ENCODE results near the gene KCNH3.

Gene KCNH3

GRCh38 chr12:49563951-49564685, 25.3 kb downstream of the KCNH3 start:
- no peak for DNase-seq

GRCh38 chr12:49564686-49565405, 26.0 kb downstream of the KCNH3 start:
- DNase-seq: no peak

DNA sequence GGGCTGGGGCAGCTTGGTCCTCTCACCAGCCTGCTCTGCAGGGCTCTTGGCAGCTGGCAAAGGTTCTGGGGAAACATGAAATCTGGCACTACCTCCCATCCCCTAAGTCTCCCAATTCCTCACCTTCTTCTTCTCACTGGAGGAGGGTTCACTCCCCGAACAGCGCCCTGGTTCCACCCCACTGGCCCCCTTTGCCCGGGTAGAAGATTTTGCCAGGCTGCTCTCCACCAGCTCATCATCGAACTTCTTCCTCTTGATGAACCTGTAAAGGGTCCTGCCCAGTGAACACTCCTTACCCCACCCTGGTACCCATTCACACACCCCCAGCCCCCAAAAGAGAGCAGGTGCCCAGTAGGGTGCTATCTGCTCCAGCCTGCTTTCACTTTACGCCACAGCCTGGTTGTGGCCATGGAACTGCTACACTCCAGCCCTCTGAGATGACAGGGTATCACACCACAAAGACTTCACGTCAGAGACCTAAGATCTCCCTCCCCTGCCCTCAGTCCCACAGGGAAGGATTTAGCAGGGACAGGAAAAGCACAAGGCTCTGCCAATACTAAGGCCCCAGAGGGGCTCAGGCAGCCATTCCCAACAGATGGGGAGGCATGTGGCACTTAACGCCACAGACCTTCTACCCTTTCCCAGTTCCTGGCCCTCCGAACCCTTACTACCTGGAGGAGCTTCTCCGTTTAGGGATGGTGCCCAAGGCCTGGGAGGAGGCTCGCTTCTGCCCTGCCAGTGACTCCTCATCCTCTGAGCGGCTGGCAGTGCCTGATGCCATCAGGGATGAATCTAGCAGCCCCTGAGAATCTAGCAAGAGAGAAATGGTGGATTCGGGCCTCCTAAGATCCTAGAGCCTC, 26.8 kb downstream of the KCNH3 start:
- DNase-seq: no peak

DNA sequence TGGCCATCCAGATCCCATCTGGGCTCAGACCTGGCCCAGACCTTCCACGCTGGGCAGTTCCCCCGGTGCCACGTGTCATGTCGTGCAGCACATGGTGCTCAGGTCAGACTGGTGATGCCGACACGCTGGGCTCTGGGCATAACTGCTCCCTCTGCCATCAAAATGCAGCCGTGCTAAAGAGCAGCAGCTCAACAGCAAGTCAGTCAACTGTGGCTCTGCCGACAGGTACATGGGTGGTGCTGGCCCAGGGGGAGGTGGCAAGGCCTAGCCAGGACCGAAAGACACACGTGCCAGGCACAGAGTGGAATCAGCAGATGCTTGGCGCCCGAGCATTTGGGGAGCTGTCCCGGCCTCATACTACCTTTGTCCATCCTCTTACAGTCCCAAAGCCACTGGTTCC, 27.5 kb downstream of the KCNH3 start:
- DNase-seq: no peak

GRCh38 chr12:49567302-49567610, 28.4 kb downstream of the KCNH3 start:
- DNase-seq: no peak

- peak; percentile 84 for DNase-seq
These were observed 29.0 kb downstream of the KCNH3 start, which contains the start of gene MCRS1 for GRCh38 chr12:49567611-49568441. Gene MCRS1, minus strand, starts transcription at chr12:49568142. Its CDS starts 1,411 bp downstream, at chr12:49566731.

DNA sequence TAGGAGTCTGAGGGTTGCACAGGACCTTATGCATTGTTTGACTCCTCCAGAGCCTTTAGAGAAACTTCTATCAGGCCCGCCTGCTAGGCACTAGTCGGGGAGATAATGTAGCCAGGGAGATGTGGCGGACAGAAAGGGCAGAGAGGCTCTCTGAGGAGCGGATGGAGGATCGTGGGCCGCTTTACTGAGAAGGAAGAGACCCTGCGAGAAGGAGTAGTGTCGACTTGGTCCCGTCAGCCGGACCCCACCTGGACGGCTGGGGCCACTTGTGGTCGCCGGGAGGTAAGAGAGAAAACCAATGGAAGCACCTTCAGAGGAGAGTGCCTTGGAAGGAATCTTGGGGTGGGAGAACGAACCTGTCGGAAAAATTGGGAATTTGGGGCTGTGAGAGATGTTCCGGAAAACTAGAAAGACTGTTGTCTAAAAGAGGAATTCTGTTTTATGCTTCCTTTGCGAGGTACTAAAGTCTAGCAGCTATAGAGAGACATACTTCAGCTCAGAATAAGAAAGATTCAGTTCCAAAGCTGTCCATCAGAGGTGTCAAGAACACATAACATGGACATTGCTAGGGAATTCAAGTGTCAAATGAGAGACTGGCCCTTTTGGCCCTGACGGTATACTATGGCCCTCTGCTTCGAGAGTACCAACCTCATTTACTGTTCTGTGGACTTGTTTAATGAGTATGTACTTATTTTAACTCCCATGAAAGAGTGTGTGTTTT, 29.8 kb downstream of the KCNH3 start:
- DNase-seq: no peak

- no peak for DNase-seq
These were observed 38.9 kb downstream of the KCNH3 start for GRCh38 chr12:49577589-49578315.

GRCh38 chr12:49578471-49579112, 39.8 kb downstream of the KCNH3 start:
- DNase-seq: no peak

GRCh38 chr12:49580572-49581535, 42.0 kb downstream of the KCNH3 start:
- DNase-seq: peak; percentile 47

DNA sequence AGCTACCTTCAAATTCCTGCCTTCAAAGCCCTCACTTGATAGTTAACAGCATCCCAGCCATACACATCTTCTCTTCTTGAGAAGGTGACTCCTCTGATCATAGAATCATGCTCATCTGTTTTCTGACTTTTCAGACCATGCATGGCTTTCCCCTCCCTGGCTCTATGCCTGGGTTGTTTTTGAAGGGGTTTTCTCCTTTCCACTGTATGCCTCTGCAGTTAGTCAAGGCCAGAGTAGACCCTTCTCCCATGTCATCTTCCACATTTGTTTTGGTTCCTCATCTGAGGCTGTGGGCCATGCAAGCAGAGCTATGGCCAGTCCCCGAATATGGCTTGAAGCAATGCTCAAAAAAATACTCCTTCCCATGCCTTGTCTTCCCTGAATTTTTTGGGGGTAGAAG, 43.4 kb downstream of the KCNH3 start:
- no peak for DNase-seq

DNA sequence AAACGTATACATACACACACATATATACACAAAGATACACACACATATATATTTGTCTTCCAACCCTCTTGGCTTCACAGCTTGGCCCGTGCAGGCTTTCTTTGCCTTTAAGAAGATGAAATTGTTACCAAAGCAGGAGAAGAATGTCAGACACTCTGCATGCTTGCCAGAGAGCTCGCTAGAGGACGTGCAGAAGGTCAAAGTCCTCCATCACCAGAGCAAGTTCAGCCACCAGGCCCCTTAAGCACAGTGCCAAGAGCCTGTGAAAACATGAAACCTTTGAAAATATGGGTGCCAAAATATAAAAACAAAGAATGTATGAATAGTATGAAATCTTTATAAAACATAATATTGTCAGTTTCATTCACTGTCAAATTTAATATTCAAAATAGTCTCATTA, 44.0 kb downstream of the KCNH3 start:
- no peak for DNase-seq

DNA sequence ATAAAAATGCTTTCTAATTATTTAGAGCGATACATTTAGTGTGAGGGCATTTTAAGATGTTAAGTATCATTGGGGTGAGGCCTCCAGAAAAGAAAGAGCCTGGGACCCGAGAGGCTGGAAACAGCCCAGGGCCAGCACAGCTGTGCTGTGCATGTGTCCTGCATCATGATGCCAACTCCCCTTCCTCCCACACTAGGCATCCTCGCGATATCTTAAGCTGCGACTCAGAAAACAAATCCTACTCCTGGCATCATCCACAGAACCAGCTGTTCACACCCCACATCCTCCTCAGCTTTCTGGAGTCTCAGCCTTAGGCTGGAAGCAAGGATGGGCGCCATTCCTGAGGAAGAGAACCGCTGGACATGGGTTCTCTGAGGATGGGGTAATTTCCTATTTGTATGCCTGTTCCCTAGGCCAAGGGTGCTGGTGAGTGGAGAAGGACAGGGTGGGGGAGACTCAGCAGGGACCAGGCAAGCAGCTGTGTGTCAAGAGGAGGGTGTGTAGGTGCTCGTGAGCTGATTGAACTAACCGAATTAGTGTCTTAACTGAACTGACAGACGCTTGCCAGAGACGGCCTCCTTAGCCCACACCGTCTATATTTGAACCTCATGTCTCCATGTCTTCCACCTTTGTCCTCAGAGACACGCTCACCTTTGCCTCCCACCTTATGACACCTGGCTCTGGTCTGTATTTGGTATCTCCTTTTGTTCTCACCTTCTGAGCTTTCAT, 44.7 kb downstream of the KCNH3 start:
- DNase-seq: no peak

- no peak for DNase-seq
These were observed 45.8 kb downstream of the KCNH3 start for GRCh38 chr12:49584591-49584990.

DNA sequence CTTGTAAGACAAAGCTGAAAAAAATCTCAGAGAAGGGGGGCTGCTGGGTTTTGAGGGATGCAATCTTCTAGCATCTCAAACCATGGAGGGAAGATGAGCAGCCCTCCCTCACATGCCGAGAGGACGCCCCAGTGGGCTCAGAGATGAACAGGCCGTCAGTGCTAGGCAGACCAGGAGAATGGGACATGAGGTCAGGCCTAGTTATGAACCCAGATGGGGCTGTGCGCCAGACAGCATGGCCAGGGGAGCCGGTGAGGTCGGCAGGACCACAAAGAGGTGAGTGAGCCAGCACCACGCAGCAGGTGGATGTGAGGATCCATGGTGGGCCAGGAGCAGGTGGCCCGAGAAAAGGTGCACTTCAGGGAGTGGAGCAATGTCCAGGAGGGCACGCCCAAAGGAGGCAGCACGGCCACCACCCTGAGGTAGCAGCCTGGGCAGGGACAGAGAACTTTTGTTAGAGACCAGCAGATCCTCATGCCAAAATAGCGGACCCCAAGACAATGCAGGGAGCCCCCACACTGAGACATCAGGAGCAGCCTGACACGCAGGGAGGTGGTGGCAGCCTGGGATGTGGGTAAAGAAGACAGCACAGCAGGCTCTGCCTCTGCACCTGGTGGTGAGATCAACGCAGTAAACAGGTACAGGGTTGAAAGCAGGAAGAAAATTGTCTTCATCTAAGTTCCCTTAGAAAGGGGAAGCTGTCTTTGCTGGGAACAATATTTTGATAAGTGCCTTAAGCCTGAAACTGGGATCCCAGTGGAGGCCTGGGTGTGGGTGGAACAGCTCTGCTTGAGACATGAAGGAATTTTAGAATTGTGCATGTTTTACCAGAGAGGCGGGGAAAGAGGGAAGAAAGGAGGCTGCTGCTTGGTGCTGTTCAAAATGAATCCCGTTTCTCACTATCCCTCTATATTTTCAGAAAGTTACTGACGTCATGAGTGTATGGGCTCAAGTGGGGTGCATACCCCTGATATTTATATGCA, 46.9 kb downstream of the KCNH3 start:
- DNase-seq: no peak

- DNase-seq: no peak
These were observed 48.5 kb downstream of the KCNH3 start for GRCh38 chr12:49587174-49587908.

- DNase-seq: no peak
These were observed 49.5 kb downstream of the KCNH3 start for GRCh38 chr12:49588281-49588680.

Measured in stimulated activated CD4-positive, alpha-beta T cell treated with anti-CD3 and anti-CD28 coated beads, Interleukin-4, amount 100 ng/mL, for 1 hour (primary cell).